Fibroblast of lung (primary cell): ENCODE results near the gene DLGAP1.

Source experiments
- EZH2 ChIP-seq: IDR thresholded peaks from 2 replicates; pipeline ENCODE4 v1.5.1; 2012; ENCODE audit warnings: low read length, control low read depth, mild to moderate bottlenecking; ENCODE audit errors: missing control alignments
- TF ChIP-seq, protein P1 (sequence below), 2 donors: IDR thresholded peaks in 1 of 2; conservative IDR thresholded peaks in 1 of 2; 1 replicate in 1 of 2; 2 replicates in 1 of 2; pipeline ENCODE4 v1.5.1; 2011 to 2012; ENCODE audit warnings: low read length in 2 of 2, control low read depth in 1 of 2, inconsistent platforms in 1 of 2, low read depth in 1 of 2, mild to moderate bottlenecking in 1 of 2

GRCh38 chr18:3605486-3605952 is 849.6 kb downstream of the DLGAP1 start:
- TF ChIP-seq, protein P1, sequence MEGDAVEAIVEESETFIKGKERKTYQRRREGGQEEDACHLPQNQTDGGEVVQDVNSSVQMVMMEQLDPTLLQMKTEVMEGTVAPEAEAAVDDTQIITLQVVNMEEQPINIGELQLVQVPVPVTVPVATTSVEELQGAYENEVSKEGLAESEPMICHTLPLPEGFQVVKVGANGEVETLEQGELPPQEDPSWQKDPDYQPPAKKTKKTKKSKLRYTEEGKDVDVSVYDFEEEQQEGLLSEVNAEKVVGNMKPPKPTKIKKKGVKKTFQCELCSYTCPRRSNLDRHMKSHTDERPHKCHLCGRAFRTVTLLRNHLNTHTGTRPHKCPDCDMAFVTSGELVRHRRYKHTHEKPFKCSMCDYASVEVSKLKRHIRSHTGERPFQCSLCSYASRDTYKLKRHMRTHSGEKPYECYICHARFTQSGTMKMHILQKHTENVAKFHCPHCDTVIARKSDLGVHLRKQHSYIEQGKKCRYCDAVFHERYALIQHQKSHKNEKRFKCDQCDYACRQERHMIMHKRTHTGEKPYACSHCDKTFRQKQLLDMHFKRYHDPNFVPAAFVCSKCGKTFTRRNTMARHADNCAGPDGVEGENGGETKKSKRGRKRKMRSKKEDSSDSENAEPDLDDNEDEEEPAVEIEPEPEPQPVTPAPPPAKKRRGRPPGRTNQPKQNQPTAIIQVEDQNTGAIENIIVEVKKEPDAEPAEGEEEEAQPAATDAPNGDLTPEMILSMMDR (conservative IDR thresholded peaks at IDR 0.05 in 1 of 2, IDR thresholded peaks at IDR 0.05 in 1 of 2; ENCODE audit: low read depth in 1 of 2, low read length in 2 of 2), result no peak
- no peak for TF ChIP-seq EZH2
